Neural progenitor cell (in vitro differentiated cells): ENCODE measurements around the gene SIL1.

Experiments
- EZH2 ChIP-seq: fragments of 200-600 bp; sonication (generic); IDR thresholded peaks from 2 replicates; pipeline ENCODE4 v1.6.1; 2017; ENCODE audit warnings: antibody characterized with exemption, mild to moderate bottlenecking, moderate library complexity
- EZH2phosphoT487 ChIP-seq: fragments of 200-600 bp; sonication (generic); IDR thresholded peaks from 2 replicates; pipeline ENCODE4 v1.6.1; 2017; ENCODE audit warnings: antibody characterized with exemption
- TF ChIP-seq, protein P1 (sequence below): fragments of 200-600 bp; sonication (generic); IDR thresholded peaks from 2 replicates; pipeline ENCODE4 v1.5.1; 2017; ENCODE audit warnings: antibody characterized with exemption, mild to moderate bottlenecking

DNA sequence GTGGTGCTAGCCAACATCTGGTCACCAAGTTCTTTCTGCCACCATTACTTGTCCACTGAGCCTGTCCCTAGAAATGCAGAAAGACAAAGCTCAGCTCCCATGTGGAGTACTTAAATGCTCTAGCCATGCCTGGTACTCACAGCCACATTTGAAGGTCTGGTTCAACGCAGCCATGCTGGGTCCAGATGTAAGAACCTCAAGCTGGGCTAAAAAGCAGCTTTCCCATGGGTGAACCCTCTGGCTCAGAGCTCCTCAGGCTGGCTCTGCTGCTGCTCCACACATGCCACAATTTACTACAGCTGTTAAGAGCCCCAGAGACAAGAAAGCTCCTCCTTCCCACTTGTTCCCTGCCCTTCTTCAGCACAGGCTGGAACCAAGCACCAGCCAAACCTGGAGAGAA, 225.9 kb downstream of the SIL1 start:
- TF ChIP-seq, protein P1, sequence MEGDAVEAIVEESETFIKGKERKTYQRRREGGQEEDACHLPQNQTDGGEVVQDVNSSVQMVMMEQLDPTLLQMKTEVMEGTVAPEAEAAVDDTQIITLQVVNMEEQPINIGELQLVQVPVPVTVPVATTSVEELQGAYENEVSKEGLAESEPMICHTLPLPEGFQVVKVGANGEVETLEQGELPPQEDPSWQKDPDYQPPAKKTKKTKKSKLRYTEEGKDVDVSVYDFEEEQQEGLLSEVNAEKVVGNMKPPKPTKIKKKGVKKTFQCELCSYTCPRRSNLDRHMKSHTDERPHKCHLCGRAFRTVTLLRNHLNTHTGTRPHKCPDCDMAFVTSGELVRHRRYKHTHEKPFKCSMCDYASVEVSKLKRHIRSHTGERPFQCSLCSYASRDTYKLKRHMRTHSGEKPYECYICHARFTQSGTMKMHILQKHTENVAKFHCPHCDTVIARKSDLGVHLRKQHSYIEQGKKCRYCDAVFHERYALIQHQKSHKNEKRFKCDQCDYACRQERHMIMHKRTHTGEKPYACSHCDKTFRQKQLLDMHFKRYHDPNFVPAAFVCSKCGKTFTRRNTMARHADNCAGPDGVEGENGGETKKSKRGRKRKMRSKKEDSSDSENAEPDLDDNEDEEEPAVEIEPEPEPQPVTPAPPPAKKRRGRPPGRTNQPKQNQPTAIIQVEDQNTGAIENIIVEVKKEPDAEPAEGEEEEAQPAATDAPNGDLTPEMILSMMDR: no peak
- TF ChIP-seq EZH2 (no peak), EZH2phosphoT487 (no peak)
